ENCODE measurements around the gene RGS21.

RGS21 gene, protein sequence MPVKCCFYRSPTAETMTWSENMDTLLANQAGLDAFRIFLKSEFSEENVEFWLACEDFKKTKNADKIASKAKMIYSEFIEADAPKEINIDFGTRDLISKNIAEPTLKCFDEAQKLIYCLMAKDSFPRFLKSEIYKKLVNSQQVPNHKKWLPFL

DNA sequence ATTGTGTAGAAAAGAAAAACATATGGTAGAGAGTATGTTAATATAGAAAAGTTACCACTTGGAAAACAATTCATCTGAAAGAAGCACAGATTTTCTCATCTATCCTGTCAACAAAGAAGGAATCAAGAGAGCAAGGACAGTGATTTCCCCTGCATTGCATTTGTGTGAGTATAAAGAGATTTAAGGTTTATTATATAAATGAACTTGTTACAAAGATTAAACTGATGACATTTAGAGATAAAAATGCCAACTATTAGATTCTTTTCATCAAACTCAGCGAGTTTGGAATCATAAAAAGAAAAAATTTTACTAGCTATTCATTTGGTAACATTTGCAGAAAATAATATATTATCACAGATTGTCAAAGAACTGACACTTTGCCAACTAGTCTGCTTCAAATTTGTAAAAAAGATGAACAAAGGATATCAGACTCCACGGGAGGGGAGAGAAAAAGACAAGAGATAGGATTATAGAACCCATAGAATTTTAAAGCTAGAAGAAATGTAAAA is at the start of gene RGS21:
RGS21 (plus strand) TSS at position 51 of the 509 bp plus-strand sequence. CDS start 26,045 bp downstream, outside the sequence.
- Histone ChIP-seq H3K4me3 (no peak within 1 kb of the TSS), H3K27ac (no peak within 1 kb of the TSS)
- no peak for DNase-seq (ENCODE audit: low spot score)
- TF ChIP-seq, protein P1, sequence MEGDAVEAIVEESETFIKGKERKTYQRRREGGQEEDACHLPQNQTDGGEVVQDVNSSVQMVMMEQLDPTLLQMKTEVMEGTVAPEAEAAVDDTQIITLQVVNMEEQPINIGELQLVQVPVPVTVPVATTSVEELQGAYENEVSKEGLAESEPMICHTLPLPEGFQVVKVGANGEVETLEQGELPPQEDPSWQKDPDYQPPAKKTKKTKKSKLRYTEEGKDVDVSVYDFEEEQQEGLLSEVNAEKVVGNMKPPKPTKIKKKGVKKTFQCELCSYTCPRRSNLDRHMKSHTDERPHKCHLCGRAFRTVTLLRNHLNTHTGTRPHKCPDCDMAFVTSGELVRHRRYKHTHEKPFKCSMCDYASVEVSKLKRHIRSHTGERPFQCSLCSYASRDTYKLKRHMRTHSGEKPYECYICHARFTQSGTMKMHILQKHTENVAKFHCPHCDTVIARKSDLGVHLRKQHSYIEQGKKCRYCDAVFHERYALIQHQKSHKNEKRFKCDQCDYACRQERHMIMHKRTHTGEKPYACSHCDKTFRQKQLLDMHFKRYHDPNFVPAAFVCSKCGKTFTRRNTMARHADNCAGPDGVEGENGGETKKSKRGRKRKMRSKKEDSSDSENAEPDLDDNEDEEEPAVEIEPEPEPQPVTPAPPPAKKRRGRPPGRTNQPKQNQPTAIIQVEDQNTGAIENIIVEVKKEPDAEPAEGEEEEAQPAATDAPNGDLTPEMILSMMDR (IDR thresholded peaks at IDR 0.05): no peak

GRCh38 chr1:192268468-192269052 is 48.2 kb upstream of the RGS21 start:
- no peak for DNase-seq (ENCODE audit: low spot score)
- Histone ChIP-seq H3K27ac (no peak overlapping the region), H3K4me3 (no peak overlapping the region)
- TF ChIP-seq, protein P1 (IDR thresholded peaks at IDR 0.05): no peak

DNA sequence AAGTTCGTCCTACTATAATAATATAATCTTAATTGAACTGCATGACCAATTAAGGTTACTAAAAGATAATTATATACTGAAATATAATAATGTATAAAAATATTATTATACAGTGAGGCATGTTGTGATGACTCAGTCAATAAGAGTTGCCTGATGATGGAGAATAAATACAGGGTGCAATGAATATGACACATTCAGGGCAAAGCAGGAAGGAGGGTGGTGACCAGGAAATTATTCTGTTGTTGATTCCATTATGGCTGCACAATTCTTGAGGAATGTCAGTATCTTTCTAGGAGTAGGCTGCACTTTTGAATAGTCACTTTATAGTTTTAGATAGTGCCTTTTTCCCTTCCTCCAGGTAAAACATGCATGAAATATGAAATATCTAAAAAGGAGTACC is 46.4 kb upstream of the RGS21 start:
- TF ChIP-seq, protein P1 (IDR thresholded peaks at IDR 0.05): no peak
- Histone ChIP-seq H3K27ac (no peak overlapping the region), H3K4me3 (no peak overlapping the region)
- DNase-seq (ENCODE audit: low spot score): no peak

DNA sequence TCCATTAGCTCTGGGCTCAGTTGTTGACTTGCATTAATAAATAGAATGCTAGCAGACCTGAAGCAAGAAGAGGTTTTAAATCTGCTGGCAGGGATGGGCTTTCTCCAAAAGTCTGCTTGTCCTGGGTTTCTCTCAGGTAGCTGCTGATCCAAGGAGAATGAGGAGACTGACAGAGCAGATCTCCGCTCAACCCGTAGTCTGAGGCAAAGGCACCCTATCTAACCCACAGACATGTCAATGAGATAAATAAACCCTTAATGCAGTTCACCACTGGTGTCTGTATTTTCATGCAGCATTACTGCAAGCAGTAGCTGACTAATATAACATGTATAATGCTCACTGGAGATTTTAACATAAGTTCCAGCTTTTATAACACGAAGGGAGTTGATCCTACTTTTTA is 44.1 kb upstream of the RGS21 start:
- DNase-seq (ENCODE audit: low spot score): no peak
- Histone ChIP-seq H3K27ac (no peak overlapping the region), H3K4me3 (no peak overlapping the region)
- TF ChIP-seq, protein P1 (IDR thresholded peaks at IDR 0.05): no peak

DNA sequence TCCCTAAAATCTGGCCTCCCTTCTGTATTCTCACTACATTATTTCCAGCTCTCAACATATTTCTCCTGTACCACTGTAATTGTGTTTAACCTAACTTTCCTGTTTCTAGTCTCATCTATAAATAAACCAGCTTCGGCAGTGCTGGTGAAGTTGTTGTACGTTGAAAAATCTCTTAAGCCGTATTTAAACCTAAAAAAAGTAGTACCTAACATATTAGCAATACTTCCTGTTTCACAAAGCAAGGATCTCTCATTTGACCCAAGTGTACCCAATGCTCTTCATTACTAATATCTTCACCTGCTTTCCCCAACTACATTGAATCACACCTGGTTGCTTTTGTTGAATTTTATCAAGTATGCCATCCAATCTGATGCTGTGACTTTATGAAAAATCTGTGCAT is 42.2 kb upstream of the RGS21 start:
- H3K27ac ChIP-seq: no peak overlapping the region
- TF ChIP-seq, protein P1 (IDR thresholded peaks at IDR 0.05): no peak
- no peak overlapping the region for H3K4me3 ChIP-seq
- no peak for DNase-seq (ENCODE audit: low spot score)

- Histone ChIP-seq H3K27ac (no peak overlapping the region), H3K4me3 (no peak overlapping the region)
- no peak for DNase-seq (ENCODE audit: low spot score)
- TF ChIP-seq, protein P1 (IDR thresholded peaks at IDR 0.05): no peak
Measured at GRCh38 chr1:192277635-192278034, 39.2 kb upstream of the RGS21 start.

DNA sequence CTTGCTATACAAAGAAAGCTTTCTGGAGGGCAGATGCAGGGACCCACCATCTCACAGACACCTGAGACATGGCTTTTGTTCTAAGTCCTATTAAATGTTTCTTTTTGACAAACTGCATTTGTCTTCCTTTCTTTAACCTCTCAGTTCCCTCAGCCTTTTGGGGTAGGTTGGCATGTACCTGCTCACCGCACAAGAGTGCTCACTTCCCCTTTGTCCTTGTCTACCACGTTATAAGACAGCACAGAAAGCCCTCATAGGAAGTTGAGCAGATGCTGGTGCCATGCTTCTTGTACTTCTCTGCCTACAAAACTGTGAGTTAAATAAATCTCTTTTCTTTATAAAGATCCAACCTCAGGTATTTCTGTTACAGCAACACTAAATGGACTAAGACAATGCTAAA is 31.9 kb upstream of the RGS21 start:
- no peak for DNase-seq (ENCODE audit: low spot score)
- H3K27ac ChIP-seq: no peak overlapping the region
- H3K4me3 ChIP-seq: no peak overlapping the region
- TF ChIP-seq, protein P1 (IDR thresholded peaks at IDR 0.05): no peak
